NOMO-1 treated with dmso at 0.1 percent for 144 hours (cell line): ENCODE data around the gene CCDC127.

Experiments used
- DNase-seq: peaks from one replicate; lab custom pipeline; 2025; ENCODE audit not compliant: unreplicated experiment; lab: John Stamatoyannopoulos, UW

The CCDC127 gene

DNA sequence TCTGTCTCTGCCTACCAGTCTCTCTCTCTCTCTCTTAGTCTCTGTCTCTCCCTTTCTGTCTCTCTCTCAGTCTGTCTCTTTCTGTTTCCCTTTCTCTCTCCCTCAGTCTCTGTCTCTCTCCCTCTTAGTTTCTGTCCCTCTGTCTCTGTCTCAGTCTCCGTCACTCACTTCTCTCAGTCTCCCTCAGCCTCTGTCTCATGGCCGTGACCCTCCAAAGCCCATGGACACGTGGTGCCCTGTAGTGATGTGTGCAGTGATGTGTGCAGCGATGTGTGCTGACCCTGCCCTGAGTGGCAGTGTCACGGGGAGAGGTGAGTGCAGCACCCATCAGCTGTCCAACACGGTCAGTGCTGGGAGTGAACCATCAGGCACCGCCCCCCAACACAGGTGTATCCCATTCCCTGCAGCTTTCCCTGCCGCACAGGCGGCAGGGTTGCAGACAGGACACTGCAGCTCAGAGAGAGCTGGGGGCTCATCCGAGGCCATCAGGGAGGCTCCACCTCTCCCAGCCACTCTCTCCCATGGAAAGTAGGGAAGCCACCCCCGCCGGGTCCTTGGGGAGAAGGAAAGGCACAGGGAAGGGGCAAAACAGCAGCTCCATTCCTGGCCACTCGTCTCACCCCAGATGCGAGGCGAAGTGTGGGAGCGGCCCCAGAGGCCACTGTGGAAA is 27.5 kb downstream of the CCDC127 start:
- DNase-seq = no peak

DNA sequence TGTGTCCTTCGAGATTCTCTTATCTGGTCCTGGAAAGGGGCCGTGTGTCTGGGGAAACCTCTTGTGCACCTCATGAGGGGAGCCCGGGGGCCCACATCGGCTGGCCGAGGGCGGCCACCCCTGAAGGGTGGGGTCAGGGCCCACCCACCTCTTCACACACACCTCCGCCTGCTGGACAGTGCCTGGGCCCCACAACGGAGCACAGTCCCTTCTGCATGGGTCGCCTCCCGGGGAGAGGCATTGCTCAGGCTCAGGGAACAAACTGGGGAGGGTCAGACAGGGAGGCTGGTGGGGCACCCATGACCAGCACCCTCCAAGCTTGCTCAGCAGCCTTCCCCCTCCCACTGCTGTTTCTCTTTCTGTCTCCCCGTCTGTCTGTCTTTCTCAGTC is 28.0 kb downstream of the CCDC127 start:
- no peak for DNase-seq

- no peak for DNase-seq
These were observed 28.5 kb downstream of the CCDC127 start for GRCh38 chr5:189486-189885.

GRCh38 chr5:188488-189481 is 29.2 kb downstream of the CCDC127 start:
- DNase-seq = peak; percentile 84

- DNase-seq = no peak
These were observed 30.1 kb downstream of the CCDC127 start for GRCh38 chr5:187617-188451.

DNA sequence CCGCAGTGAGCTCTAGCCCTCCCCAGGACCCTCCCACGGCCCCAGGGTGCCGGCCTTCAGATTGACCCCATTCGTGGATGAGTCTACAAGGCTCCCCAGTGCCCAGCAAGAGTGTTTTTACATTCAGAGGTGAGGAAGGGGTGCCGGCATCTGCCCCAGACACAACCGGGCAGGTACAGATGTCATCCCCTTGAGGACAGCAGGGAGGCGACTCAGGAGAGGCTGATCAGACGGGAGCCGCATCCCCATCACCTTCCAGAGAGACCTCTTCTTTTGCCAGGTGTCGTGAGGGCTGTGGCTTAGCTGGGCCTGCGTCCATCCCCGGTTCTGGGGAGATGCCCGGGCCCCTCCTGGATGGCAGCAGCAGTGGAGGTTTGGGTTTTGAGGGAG is 30.9 kb downstream of the CCDC127 start:
- DNase-seq = no peak

DNA sequence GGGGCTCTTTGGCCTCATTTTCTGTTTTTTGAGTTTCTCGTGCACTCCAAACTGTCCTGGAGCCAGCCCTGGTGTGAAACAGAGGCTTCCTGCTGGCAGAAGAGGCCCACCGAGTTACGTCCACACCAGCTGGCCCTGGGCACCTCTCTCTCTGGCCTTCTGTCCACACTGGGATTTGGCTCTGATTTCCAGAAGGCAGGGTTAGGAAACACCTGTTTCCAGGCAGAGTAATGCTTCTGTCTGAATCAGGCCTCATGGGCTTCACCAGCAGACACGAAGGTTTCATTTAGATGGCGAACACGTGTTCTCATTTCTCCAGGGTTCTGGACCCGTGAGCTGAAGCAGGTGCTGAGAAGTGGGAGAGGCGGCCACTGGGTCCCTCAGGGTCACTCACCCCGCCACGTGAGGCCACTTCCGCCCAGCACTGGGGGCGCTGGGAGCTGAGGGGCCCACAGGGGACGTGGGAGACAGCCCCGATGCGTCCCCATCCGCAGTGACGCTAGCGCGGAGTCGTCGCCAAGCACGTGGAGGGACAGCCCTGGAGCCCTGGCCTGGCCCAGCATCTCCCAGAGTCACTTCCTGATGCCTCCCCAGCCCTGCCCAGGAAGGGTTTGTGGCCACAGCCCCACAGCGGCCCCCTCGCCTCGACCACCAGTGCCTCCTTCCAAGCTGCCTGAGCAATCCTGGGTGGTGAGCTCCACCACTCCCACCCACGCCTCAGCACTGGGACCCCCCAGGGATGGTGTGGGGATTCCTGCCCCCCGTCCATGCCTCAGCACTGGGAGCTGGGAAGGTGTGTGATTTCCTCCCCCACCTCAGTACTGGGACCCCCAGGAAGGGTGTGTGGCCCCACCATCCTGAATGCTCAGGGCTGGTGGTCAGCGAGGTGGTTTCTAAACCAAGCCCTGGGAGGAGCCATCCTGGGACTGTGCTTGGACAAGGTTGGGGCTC is 31.6 kb downstream of the CCDC127 start:
- DNase-seq = no peak

DNA sequence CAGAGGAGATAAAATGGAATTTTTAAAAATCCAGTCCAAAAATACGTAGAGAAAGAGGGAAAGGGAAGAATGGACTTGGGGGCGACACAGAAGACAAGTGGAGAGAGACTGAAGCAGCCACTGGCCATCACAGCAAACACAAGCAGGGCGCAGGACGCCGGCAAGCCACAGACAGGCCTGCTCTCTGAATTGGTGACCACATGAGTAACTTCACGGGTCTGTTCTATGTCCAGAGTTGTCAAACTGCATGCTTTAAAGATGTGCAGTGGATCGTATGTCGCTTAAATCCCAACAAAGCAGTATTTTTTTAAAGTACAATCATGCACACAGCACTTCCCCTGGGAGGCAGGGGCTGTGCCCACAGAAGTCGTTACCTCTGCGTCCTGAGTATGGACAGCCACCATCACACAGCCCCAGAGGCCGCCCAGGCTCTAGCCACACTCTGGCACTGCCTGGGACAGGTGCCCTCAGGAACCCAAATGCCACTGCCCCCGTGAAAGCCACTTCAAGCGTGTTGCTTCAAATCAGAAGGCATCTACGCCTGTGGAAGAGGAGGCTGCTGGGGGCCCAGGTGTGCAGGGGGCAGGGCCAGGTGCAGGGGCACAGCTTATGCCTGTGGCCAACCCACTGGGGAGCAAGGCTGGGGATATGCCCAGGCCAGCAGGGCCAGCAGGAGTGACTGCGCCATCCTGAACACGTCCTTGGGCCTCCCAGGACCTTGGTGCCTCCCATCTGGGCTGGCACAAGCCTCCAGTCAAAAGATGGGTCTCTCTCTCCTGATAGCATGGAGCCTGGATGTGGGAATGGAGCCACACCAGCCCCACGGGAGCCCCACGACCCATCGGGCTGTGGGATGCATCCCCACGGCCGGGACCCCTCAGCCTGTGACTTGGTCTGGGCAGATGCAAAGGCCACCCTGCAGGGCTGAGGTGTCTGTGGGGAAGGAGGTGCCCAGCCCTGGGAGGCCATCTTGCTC is 32.6 kb downstream of the CCDC127 start:
- no peak for DNase-seq

- DNase-seq = no peak
These were observed 33.5 kb downstream of the CCDC127 start for GRCh38 chr5:184471-184870.

DNA sequence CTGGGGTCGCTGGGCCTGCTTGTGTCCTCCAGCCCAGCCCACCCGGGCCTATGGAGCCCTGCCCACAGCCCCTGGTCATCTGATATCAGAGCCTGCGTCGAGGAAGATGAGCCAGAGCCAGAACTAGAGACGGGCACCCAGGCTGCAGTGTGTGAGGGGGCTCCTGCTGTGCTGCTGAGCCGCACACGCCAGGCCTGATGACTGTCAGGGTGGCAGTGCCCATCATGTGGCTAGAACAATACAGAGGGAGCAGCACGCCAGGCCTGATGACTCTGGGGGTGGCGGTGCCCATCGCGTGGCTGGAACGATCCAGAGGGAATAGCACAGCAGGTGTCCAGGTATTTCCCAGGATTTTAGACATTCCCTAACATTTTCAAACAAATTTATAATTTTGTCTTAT is 35.8 kb downstream of the CCDC127 start:
- no peak for DNase-seq

DNA sequence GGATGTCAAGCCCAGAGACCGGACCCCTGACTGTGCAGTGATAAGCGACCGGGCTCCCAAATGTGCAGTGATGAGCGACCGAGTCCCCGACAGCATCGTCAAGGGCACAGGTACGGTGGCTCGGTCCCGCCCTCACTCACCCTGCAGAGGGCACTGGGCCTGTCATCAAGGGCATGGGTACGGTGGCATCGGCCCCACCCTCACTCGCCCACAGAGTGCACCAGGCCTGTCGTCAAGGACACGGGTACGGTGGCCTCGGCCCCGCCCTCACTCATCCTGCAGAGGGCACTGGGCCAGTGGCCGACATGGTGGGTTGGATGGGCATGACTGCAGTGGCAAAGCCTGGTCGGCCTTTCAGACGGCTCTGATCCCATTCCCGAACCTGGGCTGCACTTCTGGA is 36.4 kb downstream of the CCDC127 start:
- DNase-seq = no peak

GRCh38 chr5:181160-181559 is 36.8 kb downstream of the CCDC127 start:
- DNase-seq = no peak

- DNase-seq = no peak
These were observed 37.6 kb downstream of the CCDC127 start for GRCh38 chr5:180286-180918.

DNA sequence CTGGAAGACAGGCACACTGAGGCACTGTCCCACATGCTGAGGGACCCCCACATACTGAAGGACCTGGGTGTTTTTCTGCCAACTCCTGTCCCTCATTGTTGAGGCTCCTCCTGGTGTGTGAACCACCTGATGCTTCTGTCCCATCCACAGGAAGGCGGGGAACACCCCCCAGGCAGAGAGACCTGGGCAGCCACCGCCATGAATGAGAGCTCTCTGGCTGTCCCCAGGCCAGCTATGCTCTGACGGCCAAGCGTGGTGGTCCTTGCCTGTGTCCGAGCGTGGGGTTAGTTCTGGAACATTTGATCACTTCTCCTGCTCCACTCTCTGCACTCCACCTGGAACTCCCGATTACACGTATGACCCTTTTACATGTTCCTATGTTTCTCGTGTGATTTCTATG is 38.6 kb downstream of the CCDC127 start:
- DNase-seq = no peak

- no peak for DNase-seq
These were observed 39.8 kb downstream of the CCDC127 start for GRCh38 chr5:178110-178509.

DNA sequence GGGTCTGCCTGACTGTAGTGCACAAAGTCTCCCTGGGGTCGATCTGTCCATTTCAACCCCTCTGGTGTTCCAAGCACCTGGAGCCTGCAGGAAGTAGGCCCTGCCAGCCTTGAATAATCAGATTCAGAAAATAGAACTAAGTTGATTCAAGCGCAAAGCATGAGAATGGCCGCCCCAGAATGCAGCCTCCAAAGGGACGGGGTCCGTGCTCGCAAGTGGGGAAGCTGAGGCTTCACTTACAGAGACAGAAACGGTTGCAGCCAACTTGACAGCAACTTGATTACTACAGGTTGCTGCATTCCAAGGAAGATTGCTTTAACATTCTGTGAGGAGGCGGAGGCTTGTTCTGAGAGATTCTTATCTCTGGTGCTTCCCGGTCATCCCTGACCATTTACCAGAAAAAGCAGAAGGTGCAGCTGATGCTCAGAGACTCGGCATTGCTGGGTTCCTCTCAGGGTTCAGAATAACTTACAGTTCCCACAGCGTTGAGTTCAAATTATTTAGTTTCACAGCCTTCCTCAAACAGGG is 41.6 kb downstream of the CCDC127 start:
- DNase-seq = no peak

- DNase-seq = no peak
These were observed 43.0 kb downstream of the CCDC127 start for GRCh38 chr5:174876-175465.

GRCh38 chr5:174291-174600 is 43.7 kb downstream of the CCDC127 start:
- DNase-seq = no peak
